Measurements from ENCODE around the gene XCL1. TPM values are rescaled to one million over a fixed set of nuclear protein-coding genes. Genes with fewer than 3 reads are reported as not detected.

The XCL1 gene
- total RNA-seq, 1 experiment from 2014 or later: 0.26 TPM

DNA sequence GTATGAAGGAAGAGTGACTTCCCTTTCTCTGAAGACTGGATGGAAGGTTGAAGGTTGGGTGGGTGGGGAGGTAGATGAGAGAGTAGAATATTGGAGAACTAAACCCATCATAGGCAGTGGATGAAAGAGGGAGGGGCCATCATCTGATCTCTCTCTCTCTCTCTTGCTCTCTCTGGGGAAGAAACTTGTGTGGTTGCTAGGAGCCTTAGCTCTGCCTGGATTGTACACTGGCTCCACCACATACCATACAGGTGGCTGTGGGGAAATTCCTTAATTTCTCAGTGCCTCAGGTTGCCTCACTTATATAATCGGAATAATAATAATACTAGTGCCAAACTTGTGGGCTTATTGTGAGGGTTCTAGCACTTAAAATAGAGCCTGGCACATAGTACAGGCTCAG lies 9.5 kb downstream of the XCL1 start:
- no peak overlapping the region for H2BK20ac ChIP-seq (ENCODE audit: low read depth, low read length, poor library complexity, severe bottlenecking)
- no peak overlapping the region for H3K14ac ChIP-seq (ENCODE audit: insufficient read depth, low read length)
- no peak overlapping the region for H3K27ac ChIP-seq (ENCODE audit: insufficient read length, low read depth, low read length)
- H4K8ac ChIP-seq (replicated peaks; ENCODE audit: insufficient read length, low read depth, low read length): no peak overlapping the region
- peaks cover 3 to 8% of the 10 kb centered on the region in 2 experiments; a peak in 3 of 4 replicates for H3K4me1 Mint-ChIP-seq
- H3K27me3 ChIP-seq (ENCODE audit: insufficient read depth, low read length): no peaks in the 10 kb centered on the region
- no peaks in the 10 kb centered on the region for H3K23me2 ChIP-seq (ENCODE audit: insufficient read length, low read depth, low read length, poor library complexity, severe bottlenecking)
- H3K4me2 ChIP-seq (ENCODE audit: insufficient read depth, insufficient read length, low read length): no peak overlapping the region
- H2BK5ac ChIP-seq (ENCODE audit: insufficient read length, low read length): no peak overlapping the region
- H3K23ac ChIP-seq (ENCODE audit: insufficient read length, low read depth, low read length): no peak overlapping the region
- H3K27ac Mint-ChIP-seq: no peak overlapping the region
- TF ChIP-seq CTCF (conservative IDR thresholded peaks at IDR 0.05): no peak
- H2BK12ac ChIP-seq (ENCODE audit: insufficient read length, low read depth, low read length): no peak overlapping the region
- H3K56ac ChIP-seq (ENCODE audit: insufficient read length, low read depth, low read length): no peak overlapping the region
- no peak overlapping the region for H2AFZ ChIP-seq (ENCODE audit: low read length)
- H3K4ac ChIP-seq (ENCODE audit: low read depth, low read length): no peak overlapping the region
- H3K9me3 ChIP-seq (ENCODE audit: control insufficient read depth, low read depth, low read length): no peaks in the 10 kb centered on the region
- no peak overlapping the region for H3K18ac ChIP-seq (ENCODE audit: insufficient read length, low read depth, low read length)
- H3K79me2 ChIP-seq (ENCODE audit: insufficient read depth, low read length): no peaks in the 10 kb centered on the region
- no peaks in the 10 kb centered on the region; a peak in 1 of 5 replicates for H3K9me3 Mint-ChIP-seq
- H3K36me3 Mint-ChIP-seq (ENCODE audit: insufficient read depth in 1 of 3, low read depth in 3 of 3): no peaks in the 10 kb centered on the region; a peak in 1 of 7 replicates
- H3K27me3 Mint-ChIP-seq (ENCODE audit: low read depth): no peaks in the 10 kb centered on the region
- no peak overlapping the region for H3K4me3 Mint-ChIP-seq
- no peak overlapping the region for H2AK5ac ChIP-seq (ENCODE audit: insufficient read length, low read length)
- H4K91ac ChIP-seq (ENCODE audit: insufficient read length, low read depth, low read length): no peak overlapping the region
- H2BK15ac ChIP-seq (ENCODE audit: low read depth, low read length): no peak overlapping the region
- no peak overlapping the region for H4K5ac ChIP-seq (ENCODE audit: insufficient read length, low read depth, low read length)
- no peak overlapping the region for H3K9ac ChIP-seq (ENCODE audit: extremely low read depth, insufficient read length, low read length)
- no CpG with 5 or more reads among the region's 1 CpG for WGBS (ENCODE audit: extremely low coverage, insufficient read length, low lambda C conversion rate)
- H3K79me1 ChIP-seq (ENCODE audit: insufficient read depth, low read depth, low read length, poor library complexity, severe bottlenecking): no peaks in the 10 kb centered on the region
- H2BK120ac ChIP-seq (ENCODE audit: low read depth, low read length, poor library complexity, severe bottlenecking): no peak overlapping the region
- no peak for DNase-seq
- H3T11ph ChIP-seq (ENCODE audit: low read length): no peak overlapping the region
- H4K20me1 ChIP-seq (ENCODE audit: control insufficient read depth, insufficient read depth, insufficient read length): no peaks in the 10 kb centered on the region
- H3K4me1 ChIP-seq (ENCODE audit: insufficient read depth, low read length): no peaks in the 10 kb centered on the region; the same call in 1 of the 2 replicates
